Spleen (tissue), 11 donors: ENCODE data around the gene WWTR1. TPM values are rescaled to one million over a fixed set of nuclear protein-coding genes. Genes with fewer than 3 reads are reported as not detected.

Source experiments
- DNase-seq: peaks from one replicate; pipeline ENCODE4 v3.0.0-alpha.2; 2020
- H3K27ac ChIP-seq, 8 donors: fragments of 200-600 bp; sonication (generic) in 7 of 8; 1 replicate in 4 of 8; 2 replicates in 4 of 8; pipeline versions ENCODE4 v1.5.0 to v1.8.0; 2016 to 2021; ENCODE audit warnings: inconsistent platforms in 4 of 8, mild to moderate bottlenecking in 4 of 8, moderate library complexity in 1 of 8
- H3K27me3 ChIP-seq, 7 donors: fragments of 200-600 bp; sonication (generic) in 6 of 7; replicated peaks in 1 of 7; 1 replicate in 4 of 7; 2 replicates in 3 of 7; pipeline versions ENCODE4 v1.5.0 to v1.8.0; 2016 to 2021; ENCODE audit warnings: inconsistent platforms in 3 of 7, mild to moderate bottlenecking in 1 of 7
- H3K36me3 ChIP-seq, 6 donors: fragments of 200-600 bp; sonication (generic) in 5 of 6; 1 replicate in 4 of 6; 2 replicates in 2 of 6; pipeline versions ENCODE4 v1.5.0 to v1.8.0; 2016 to 2021; ENCODE audit warnings: inconsistent platforms in 2 of 6
- H3K4me1 ChIP-seq, 6 donors: fragments of 200-600 bp; sonication (generic) in 5 of 6; 1 replicate in 3 of 6; 2 replicates in 3 of 6; pipeline versions ENCODE4 v1.5.0 to v1.8.0; 2016 to 2021; ENCODE audit warnings: inconsistent platforms in 3 of 6
- H3K4me3 ChIP-seq, 8 donors: fragments of 200-600 bp; sonication (generic) in 7 of 8; 1 replicate in 4 of 8; 2 replicates in 4 of 8; pipeline versions ENCODE4 v1.5.0 to v1.8.0; 2016 to 2021; ENCODE audit warnings: inconsistent platforms in 4 of 8, mild to moderate bottlenecking in 4 of 8, moderate library complexity in 2 of 8
- H3K9me3 ChIP-seq, 8 donors: fragments of 200-600 bp; sonication (generic) in 7 of 8; 1 replicate in 4 of 8; 2 replicates in 4 of 8; pipeline versions ENCODE4 v1.5.0 to v1.8.0; 2016 to 2021; ENCODE audit warnings: inconsistent platforms in 4 of 8
- CTCF ChIP-seq, 11 experiments: fragments of 200-600 bp in 7 of 11; fragments of 450-650 bp in 4 of 11; sonication (generic) in 4 of 11; IDR thresholded peaks in 8 of 11; conservative IDR thresholded peaks in 3 of 11; 1 replicate in 7 of 11; 2 replicates in 4 of 11; pipeline versions ENCODE4 v1.4.0 to v1.8.0; 2016 to 2021; ENCODE audit warnings: antibody characterized with exemption in 11 of 11, inconsistent platforms in 4 of 11, mild to moderate bottlenecking in 1 of 11
- POLR2A ChIP-seq, 3 donors: fragments of 450-650 bp; IDR thresholded peaks; one replicate each; pipeline ENCODE4 v1.5.1; 2017; ENCODE audit warnings: antibody characterized with exemption in 3 of 3, mild to moderate bottlenecking in 1 of 3
- POLR2AphosphoS5 ChIP-seq, 3 donors: sonication (generic); formaldehyde crosslinking; IDR thresholded peaks; one replicate each; pipeline ENCODE4 v1.5.1; 2017; ENCODE audit warnings: antibody characterized with exemption in 3 of 3
- WGBS, 5 donors: extraction: QIAGEN DNeasy Blood & Tissue Kit in 3 of 5; methylation state at CpG; one replicate each; pipeline versions ENCODE4 v1.1.5 to v1.1.7; 2013 to 2018; 5-methylcytosine and 5-hydroxymethylcytosine counted together
- intact Hi-C: fragments of 100-400 bp; cut with DNase I; formaldehyde crosslinking; loops from one replicate; pipeline ENCODE4 v1.15.0; 2023; ENCODE audit warnings: low total_unique reads
- polyA plus RNA-seq, 3 donors: library from polyadenylated mRNA; stranded (reverse); fragments of 200-250 nt; gene quantifications; one replicate each; pipeline ENCODE4 v1.2.1, GENCODE V29; 2013
- total RNA-seq, 7 donors: library from RNA; depleted of rRNA in 3 of 7; stranded (reverse); fragments of >200 nt in 3 of 7; fragmentation: NEBNext Ultra II Directional in 4 of 7; extraction: Animal tissue kit (Norgen Biotek cat#: 25700) in 4 of 7; gene quantifications; one replicate each; pipeline versions ENCODE4 v1.1.0 to v1.2.1, GENCODE V29; 2016 to 2021
- donor health status: healthy with polysubstance abuse.
- donor health status: DM: no; HTN: no; CAD: no; lungs with moderate emphysema.
- donor health status: DM: no; HTN: no; CAD: no.
- donor health status: Bipolar disorder and iron deficiency.
- donor health status: healthy.
- donor health status: DM: no; HTN: no; CAD: no.
- donor health status: DM: yes; HTN: yes; CAD: no.

WWTR1 gene
- total and polyA plus RNA-seq, 10 donors, result 8.4 to 70.6 (median 57.0) TPM

- no peak for DNase-seq
- TF ChIP-seq CTCF (IDR thresholded peaks at IDR 0.05 in 8 of 11, conservative IDR thresholded peaks at IDR 0.05 in 3 of 11), result no peak
- no peak for TF ChIP-seq POLR2A (IDR thresholded peaks at IDR 0.05)
- TF ChIP-seq POLR2AphosphoS5 (IDR thresholded peaks at IDR 0.05), result no peak
- H3K4me1 ChIP-seq, result peaks cover 0 to 46% (median 5%) of the 10 kb centered on the region in 6 donors
- WGBS, 5 donors, result 93 to 100% (median 95%) methylated on average over 2 of the region's 2 CpGs
- no peak overlapping the region for H3K4me3 ChIP-seq
- intact Hi-C loops, result no loop called here
- H3K27ac ChIP-seq, result peak overlapping the region in 5 of 8 donors; percentile 56 to 85 (median 62)
- no peaks in the 10 kb centered on the region for H3K27me3 ChIP-seq
- H3K36me3 ChIP-seq, result no peaks in the 10 kb centered on the region
- no peaks in the 10 kb centered on the region for H3K9me3 ChIP-seq
Measured at GRCh38 chr3:149611149-149611548, 46.7 kb downstream of the WWTR1 start.

GRCh38 chr3:149610351-149611105 lies 47.3 kb downstream of the WWTR1 start:
- no peak for DNase-seq
- Histone ChIP-seq H3K9me3 (no peaks in the 10 kb centered on the region), H3K4me1 (peaks cover 0 to 46% (median 5%) of the 10 kb centered on the region in 6 donors), H3K27ac (peak overlapping the region in 7 of 8 donors; percentile 24 to 85 (median 62)), H3K27me3 (no peaks in the 10 kb centered on the region), H3K4me3 (no peak overlapping the region), H3K36me3 (no peaks in the 10 kb centered on the region)
- intact Hi-C loops, result no loop called here
- TF ChIP-seq POLR2AphosphoS5 (IDR thresholded peaks at IDR 0.05) (no peak), CTCF (IDR thresholded peaks at IDR 0.05 in 8 of 11, conservative IDR thresholded peaks at IDR 0.05 in 3 of 11) (no peak)
- 56 to 79% (median 68%) methylated on average over 6 of the region's 6 CpGs for WGBS, 5 donors

- no peak overlapping the region for H3K4me3 ChIP-seq
- peaks cover 0 to 43% (median 6%) of the 10 kb centered on the region in 6 donors for H3K4me1 ChIP-seq
- intact Hi-C loops, result no loop called here
- H3K27me3 ChIP-seq, result no peaks in the 10 kb centered on the region
- TF ChIP-seq POLR2AphosphoS5 (IDR thresholded peaks at IDR 0.05), result peak in 1 of 3 donors; percentile 29
- TF ChIP-seq CTCF (IDR thresholded peaks at IDR 0.05 in 8 of 11, conservative IDR thresholded peaks at IDR 0.05 in 3 of 11), result no peak
- H3K9me3 ChIP-seq, result no peaks in the 10 kb centered on the region
- DNase-seq, result no peak
- H3K27ac ChIP-seq, result peak overlapping the region in 7 of 8 donors; percentile 56 to 85 (median 72)
- H3K36me3 ChIP-seq, result no peaks in the 10 kb centered on the region
- WGBS, 5 donors, result 36 to 51% (median 41%) methylated on average over 4 of the region's 4 CpGs
Measured at GRCh38 chr3:149609595-149609994, 48.2 kb downstream of the WWTR1 start.

GRCh38 chr3:149608987-149609386 lies 48.8 kb downstream of the WWTR1 start:
- no peaks in the 10 kb centered on the region for H3K36me3 ChIP-seq
- 78 to 92% (median 87%) methylated on average over 3 of the region's 3 CpGs for WGBS, 5 donors
- no peak overlapping the region for H3K4me3 ChIP-seq
- no peaks in the 10 kb centered on the region for H3K27me3 ChIP-seq
- no peak for TF ChIP-seq POLR2AphosphoS5 (IDR thresholded peaks at IDR 0.05)
- TF ChIP-seq POLR2A (IDR thresholded peaks at IDR 0.05), result no peak
- TF ChIP-seq CTCF (IDR thresholded peaks at IDR 0.05 in 8 of 11, conservative IDR thresholded peaks at IDR 0.05 in 3 of 11), result no peak
- H3K27ac ChIP-seq, result peak overlapping the region in 7 of 8 donors; percentile 56 to 85 (median 72)
- no peaks in the 10 kb centered on the region for H3K9me3 ChIP-seq
- peaks cover 0 to 49% (median 11%) of the 10 kb centered on the region in 6 donors for H3K4me1 ChIP-seq
- DNase-seq, result no peak
- intact Hi-C loops, result no loop called here
